NT2/D1 (cell line): Measurements from ENCODE around the gene PLPP6.

ENCODE experiments used
- YY1 ChIP-seq: IDR thresholded peaks from 2 replicates; pipeline ENCODE4 v1.6.1; 2011; ENCODE audit not compliant: insufficient read length, insufficient read depth
- ZNF274 ChIP-seq: IDR thresholded peaks from 2 replicates; pipeline ENCODE4 v1.6.1; 2011; ENCODE audit warnings: mild to moderate bottlenecking, low read depth, low read length

DNA sequence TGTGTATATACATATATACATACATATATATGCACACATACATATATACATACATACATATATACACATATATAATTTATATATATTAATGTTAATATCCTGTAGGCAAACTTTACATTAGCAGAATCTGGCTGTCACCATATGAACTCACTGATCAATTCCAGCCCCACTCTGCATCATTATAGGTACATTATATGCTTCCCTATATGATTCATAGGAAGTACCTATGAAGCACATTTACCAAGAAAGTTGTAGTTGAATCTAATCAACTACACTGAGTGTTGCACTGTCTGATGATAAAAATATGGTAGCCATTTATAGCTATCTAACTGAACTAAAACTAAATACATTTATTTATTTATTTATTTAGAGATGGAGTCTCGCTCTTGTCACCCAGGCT is 9.6 kb downstream of the PLPP6 start:
- no peak for TF ChIP-seq YY1
- TF ChIP-seq ZNF274, result no peak
